ENCODE measurements around the gene RRP1B.

Gene RRP1B

GRCh38 chr21:43731476-43731875, 72.1 kb downstream of the RRP1B start:
- peaks cover 12% of the 10 kb centered on the region for H3K36me3 ChIP-seq (ENCODE audit: control insufficient read depth, insufficient read depth, low read length)
- H3K27me3 ChIP-seq (replicated peaks; ENCODE audit: control insufficient read depth, insufficient read depth, low read length) = no peaks in the 10 kb centered on the region
- H3K4me3 ChIP-seq (replicated peaks; ENCODE audit: low read depth, low read length) = no peak overlapping the region
- no peak for DNase-seq (ENCODE audit: extremely low read depth, insufficient read length)
- no peak for TF ChIP-seq CTCF (IDR thresholded peaks at IDR 0.05; ENCODE audit: insufficient read depth, low read length, poor library complexity, severe bottlenecking)

- Histone ChIP-seq H3K27me3 (replicated peaks; ENCODE audit: control insufficient read depth, insufficient read depth, low read length) (no peaks in the 10 kb centered on the region), H3K4me3 (replicated peaks; ENCODE audit: low read depth, low read length) (no peak overlapping the region), H3K36me3 (ENCODE audit: control insufficient read depth, insufficient read depth, low read length) (peaks cover 15% of the 10 kb centered on the region)
- DNase-seq (ENCODE audit: extremely low read depth, insufficient read length) = no peak
- TF ChIP-seq CTCF (IDR thresholded peaks at IDR 0.05; ENCODE audit: insufficient read depth, low read length, poor library complexity, severe bottlenecking) = no peak
These were observed 72.7 kb downstream of the RRP1B start for GRCh38 chr21:43731891-43732711.

- no peak for DNase-seq (ENCODE audit: extremely low read depth, insufficient read length)
These were observed 73.7 kb downstream of the RRP1B start for GRCh38 chr21:43733060-43733459.

GRCh38 chr21:43733529-43734071, 74.2 kb downstream of the RRP1B start:
- no peak for TF ChIP-seq CTCF (IDR thresholded peaks at IDR 0.05; ENCODE audit: insufficient read depth, low read length, poor library complexity, severe bottlenecking)
- H3K36me3 ChIP-seq (ENCODE audit: control insufficient read depth, insufficient read depth, low read length) = peaks cover 21% of the 10 kb centered on the region
- H3K27me3 ChIP-seq (replicated peaks; ENCODE audit: control insufficient read depth, insufficient read depth, low read length) = no peaks in the 10 kb centered on the region
- no peak for DNase-seq (ENCODE audit: extremely low read depth, insufficient read length)
- H3K4me3 ChIP-seq (replicated peaks; ENCODE audit: low read depth, low read length) = no peak overlapping the region

More at GRCh38 chr21:43733060-43733459, 73.7 kb downstream of the RRP1B start:
- no peaks in the 10 kb centered on the region for H3K27me3 ChIP-seq (replicated peaks; ENCODE audit: control insufficient read depth, insufficient read depth, low read length)
- no peak for TF ChIP-seq CTCF (IDR thresholded peaks at IDR 0.05; ENCODE audit: insufficient read depth, low read length, poor library complexity, severe bottlenecking)
- H3K36me3 ChIP-seq (ENCODE audit: control insufficient read depth, insufficient read depth, low read length) = peaks cover 19% of the 10 kb centered on the region
- H3K4me3 ChIP-seq (replicated peaks; ENCODE audit: low read depth, low read length) = no peak overlapping the region

GRCh38 chr21:43734131-43734927, 75.0 kb downstream of the RRP1B start:
- no peak for TF ChIP-seq CTCF (IDR thresholded peaks at IDR 0.05; ENCODE audit: insufficient read depth, low read length, poor library complexity, severe bottlenecking)
- no peak for DNase-seq (ENCODE audit: extremely low read depth, insufficient read length)
- Histone ChIP-seq H3K36me3 (ENCODE audit: control insufficient read depth, insufficient read depth, low read length) (peaks cover 21% of the 10 kb centered on the region), H3K4me3 (replicated peaks; ENCODE audit: low read depth, low read length) (no peak overlapping the region), H3K27me3 (replicated peaks; ENCODE audit: control insufficient read depth, insufficient read depth, low read length) (no peaks in the 10 kb centered on the region)

Measured in GM06990 (cell line).